GM23248 (cell line): ENCODE measurements around the gene TP53INP2. TPM values are rescaled to one million over a fixed set of nuclear protein-coding genes. Genes with fewer than 3 reads are reported as not detected.

ENCODE experiments used
- DNase-seq: peaks from one replicate; pipeline ENCODE4 v3.0.0-alpha.2; 2015
- H2AFZ ChIP-seq: fragments of 200-600 bp; sonication (generic); 2 replicates; pipeline ENCODE4 v1.6.1; 2016; ENCODE audit warnings: antibody characterized with exemption
- H3F3A ChIP-seq: fragments of 200-600 bp; sonication (generic); 2 replicates; pipeline ENCODE4 v1.6.1; 2016; ENCODE audit warnings: mild to moderate bottlenecking, antibody characterized with exemption, mixed run types; ENCODE audit not compliant: insufficient read depth
- H3K27ac ChIP-seq: fragments of 200-600 bp; sonication (generic); 2 replicates; pipeline ENCODE4 v1.5.1; 2016; ENCODE audit warnings: mild to moderate bottlenecking
- H3K27me3 ChIP-seq: fragments of 200-600 bp; sonication (generic); replicated peaks from 2 replicates; pipeline ENCODE4 v1.6.1; 2016; ENCODE audit warnings: mild to moderate bottlenecking; ENCODE audit not compliant: insufficient read depth
- H3K36me3 ChIP-seq: fragments of 200-600 bp; sonication (generic); 2 replicates; pipeline ENCODE4 v1.6.1; 2016; ENCODE audit warnings: low read depth, mild to moderate bottlenecking
- H3K4me1 ChIP-seq: fragments of 200-600 bp; sonication (generic); 2 replicates; pipeline ENCODE4 v1.6.1; 2016; ENCODE audit warnings: mild to moderate bottlenecking; ENCODE audit not compliant: insufficient read depth
- H3K4me2 ChIP-seq: fragments of 200-600 bp; sonication (generic); one replicate; pipeline ENCODE4 v1.6.1; 2016; ENCODE audit warnings: mild to moderate bottlenecking; ENCODE audit not compliant: unreplicated experiment
- H3K4me3 ChIP-seq: fragments of 200-600 bp; sonication (generic); 2 replicates; pipeline ENCODE4 v1.5.1; 2016; ENCODE audit warnings: mild to moderate bottlenecking
- H3K79me2 ChIP-seq: fragments of 200-600 bp; sonication (generic); 2 replicates; pipeline ENCODE4 v1.6.1; 2016; ENCODE audit warnings: mild to moderate bottlenecking; ENCODE audit not compliant: insufficient read depth
- H3K9ac ChIP-seq: fragments of 200-600 bp; sonication (generic); 2 replicates; pipeline ENCODE4 v1.6.1; 2016; ENCODE audit warnings: mild to moderate bottlenecking
- H3K9me2 ChIP-seq: fragments of 200-600 bp; sonication (generic); 2 replicates; pipeline ENCODE4 v1.6.1; 2016; ENCODE audit warnings: mixed run types, mild to moderate bottlenecking, moderate library complexity; ENCODE audit not compliant: insufficient read depth
- H3K9me3 ChIP-seq: fragments of 200-600 bp; sonication (generic); one replicate; pipeline ENCODE4 v1.6.1; 2017; ENCODE audit warnings: low read depth
- H4K20me1 ChIP-seq: fragments of 200-600 bp; sonication (generic); 2 replicates; pipeline ENCODE4 v1.6.0; 2016; ENCODE audit not compliant: insufficient read depth
- EZH2 ChIP-seq: fragments of 200-600 bp; sonication (generic); IDR thresholded peaks from 2 replicates; pipeline ENCODE4 v1.6.1; 2018; ENCODE audit warnings: antibody characterized with exemption, mild to moderate bottlenecking; ENCODE audit not compliant: insufficient read depth, poor library complexity, severe bottlenecking
- EZH2phosphoT487 ChIP-seq: fragments of 200-600 bp; sonication (generic); IDR thresholded peaks from 2 replicates; pipeline ENCODE4 v1.6.1; 2018; ENCODE audit warnings: antibody characterized with exemption, moderate library complexity, mild to moderate bottlenecking, low read depth; ENCODE audit not compliant: insufficient read depth
- WGBS, 2 experiments: methylation state at CpG; one replicate each; pipeline ENCODE4 v1.1.6; 2015 to 2017; ENCODE audit warnings: low lambda C conversion rate in 2 of 2, low coverage in 1 of 2; ENCODE audit errors: missing lambda C conversion rate in 2 of 2; 5-methylcytosine and 5-hydroxymethylcytosine counted together
- in situ Hi-C: fragments of 300-500 bp; cut with MboI; formaldehyde crosslinking; loops from 2 replicates; pipeline ENCODE4 v1.15.0; 2020
- polyA plus RNA-seq: library from polyadenylated mRNA; unstranded; fragments of >200 nt; fragmentation: Nextera tagmentation; extraction: Ambion mirVana; gene quantifications from 2 replicates; pipeline ENCODE4 v1.2.1, GENCODE V29; 2016
- total RNA-seq: library from RNA; depleted of rRNA; stranded (reverse); fragments of >200 nt; shearing (Covaris generic); gene quantifications from 2 replicates; pipeline ENCODE4 v1.2.3, GENCODE V29; 2014

The TP53INP2 gene
- total and polyA plus RNA-seq, 2 experiments from 2014 or later, result 3.9 to 4.4 TPM

- no peak overlapping the region for H3K27ac ChIP-seq
- in situ Hi-C loops, result no loop called here
- 94 to 98% methylated on average over 2 of the region's 2 CpGs for WGBS, 2 experiments
- no peak overlapping the region for H3K4me2 ChIP-seq
- no peak overlapping the region for H3K9ac ChIP-seq
- H3K9me2 ChIP-seq, result no peaks in the 10 kb centered on the region
- H2AFZ ChIP-seq, result no peak overlapping the region
- no peaks in the 10 kb centered on the region for H4K20me1 ChIP-seq
- peaks cover 62% of the 10 kb centered on the region for H3K36me3 ChIP-seq
- H3K9me3 ChIP-seq, result no peaks in the 10 kb centered on the region
- no peak overlapping the region for H3K4me3 ChIP-seq
- H3F3A ChIP-seq, result peaks cover 5% of the 10 kb centered on the region
- no peaks in the 10 kb centered on the region for H3K79me2 ChIP-seq
- peaks cover 6% of the 10 kb centered on the region for H3K4me1 ChIP-seq
- DNase-seq, result no peak
- TF ChIP-seq EZH2phosphoT487 (no peak), EZH2 (no peak)
- H3K27me3 ChIP-seq, result no peaks in the 10 kb centered on the region
These were observed 44.6 kb downstream of the TP53INP2 start for GRCh38 chr20:34748709-34749108.

- Histone ChIP-seq H3K4me2 (no peak overlapping the region), H3K27me3 (no peaks in the 10 kb centered on the region), H3F3A (peaks cover 23% of the 10 kb centered on the region), H3K4me1 (peaks cover 19% of the 10 kb centered on the region), H4K20me1 (no peaks in the 10 kb centered on the region), H3K9me3 (no peaks in the 10 kb centered on the region), H3K36me3 (peaks cover 46% of the 10 kb centered on the region), H3K9me2 (no peaks in the 10 kb centered on the region), H3K79me2 (no peaks in the 10 kb centered on the region), H3K9ac (no peak overlapping the region), H3K27ac (no peak overlapping the region), H2AFZ (no peak overlapping the region), H3K4me3 (no peak overlapping the region)
- DNase-seq, result no peak
- TF ChIP-seq EZH2, result no peak
- TF ChIP-seq EZH2phosphoT487, result no peak
- WGBS, 2 experiments, result 34 to 35% methylated on average over 2 of the region's 2 CpGs
- in situ Hi-C loops, result no loop called here
These were observed 46.3 kb downstream of the TP53INP2 start for GRCh38 chr20:34750484-34750883.

DNA sequence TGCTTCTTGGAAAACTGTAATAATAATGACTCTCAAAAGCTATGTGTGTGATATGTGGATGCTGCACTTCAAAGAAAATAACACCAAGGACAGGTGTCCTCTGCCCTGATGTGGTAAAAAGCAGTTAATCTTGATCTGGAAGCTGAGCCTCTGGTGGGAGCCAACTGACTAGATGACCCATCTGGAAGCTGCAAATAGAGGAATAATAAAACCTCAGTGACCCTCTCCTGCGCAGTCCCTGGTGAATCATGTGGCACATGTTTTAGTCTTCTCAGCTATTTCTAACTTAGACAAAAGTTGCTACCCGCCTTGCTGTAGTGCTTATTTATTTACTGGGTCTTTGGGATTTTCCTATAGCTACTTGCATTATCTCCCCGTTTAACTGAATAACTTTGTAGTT lies 47.3 kb downstream of the TP53INP2 start:
- H3K27me3 ChIP-seq, result no peaks in the 10 kb centered on the region
- 93 to 100% methylated on average over 3 of the region's 3 CpGs for WGBS, 2 experiments
- H3K27ac ChIP-seq, result no peak overlapping the region
- H3K9me3 ChIP-seq, result no peaks in the 10 kb centered on the region
- H3K4me2 ChIP-seq, result no peak overlapping the region
- H3F3A ChIP-seq, result peaks cover 30% of the 10 kb centered on the region
- TF ChIP-seq EZH2, result no peak
- TF ChIP-seq EZH2phosphoT487, result no peak
- peaks cover 42% of the 10 kb centered on the region for H3K36me3 ChIP-seq
- no peaks in the 10 kb centered on the region for H3K9me2 ChIP-seq
- H4K20me1 ChIP-seq, result no peaks in the 10 kb centered on the region
- no peak overlapping the region for H2AFZ ChIP-seq
- H3K4me3 ChIP-seq, result no peak overlapping the region
- no peaks in the 10 kb centered on the region for H3K79me2 ChIP-seq
- in situ Hi-C loops, result no loop called here
- peaks cover 19% of the 10 kb centered on the region for H3K4me1 ChIP-seq
- DNase-seq, result no peak
- no peak overlapping the region for H3K9ac ChIP-seq

DNA sequence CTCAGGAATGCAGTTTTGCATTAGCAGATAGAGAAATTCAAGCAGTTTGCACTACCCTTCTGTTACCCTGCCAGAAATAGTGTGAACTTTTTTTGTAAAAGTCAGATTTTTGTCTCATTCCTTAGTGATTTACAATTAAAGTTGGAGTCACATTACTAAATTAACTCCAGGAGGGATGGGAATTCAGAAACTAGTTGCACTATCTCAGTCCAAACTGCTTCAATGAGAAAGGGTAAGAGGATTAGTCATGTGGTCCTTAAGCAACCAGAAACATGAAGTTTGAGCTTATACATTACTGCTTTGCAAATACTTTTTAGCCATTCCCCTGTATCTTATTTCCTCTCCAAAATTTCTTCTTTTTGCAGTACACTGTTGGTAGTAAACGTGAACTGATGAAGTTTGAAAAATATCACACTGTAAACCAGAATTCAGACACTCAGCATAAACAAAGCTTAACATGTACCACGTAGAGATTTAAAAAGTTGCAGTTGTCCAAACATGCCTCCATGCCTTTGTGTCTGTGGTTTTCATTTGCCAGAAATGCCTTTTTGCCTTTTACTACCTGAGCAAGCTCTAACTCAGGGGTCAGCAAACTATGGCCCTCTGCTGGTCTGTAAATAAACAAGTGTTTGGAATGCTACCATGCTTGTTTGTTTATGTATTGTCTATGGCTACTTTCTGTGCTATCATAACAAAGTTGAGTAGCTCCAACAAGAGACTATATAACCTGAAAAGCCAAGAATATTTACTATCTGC lies 49.7 kb downstream of the TP53INP2 start:
- H3K79me2 ChIP-seq, result no peaks in the 10 kb centered on the region
- peaks cover 46% of the 10 kb centered on the region for H3K36me3 ChIP-seq
- peak overlapping the region; percentile 39 for H3K27ac ChIP-seq
- no peak overlapping the region for H3K9ac ChIP-seq
- no peaks in the 10 kb centered on the region for H3K27me3 ChIP-seq
- no peak for TF ChIP-seq EZH2phosphoT487
- no peak for TF ChIP-seq EZH2
- H3K4me2 ChIP-seq, result peak overlapping the region; percentile 6
- peaks cover 33% of the 10 kb centered on the region for H3F3A ChIP-seq
- peaks cover 19% of the 10 kb centered on the region for H3K4me1 ChIP-seq
- H3K4me3 ChIP-seq, result no peak overlapping the region
- in situ Hi-C loops, result no loop called here
- DNase-seq, result peak; percentile 69
- no peaks in the 10 kb centered on the region for H3K9me3 ChIP-seq
- H2AFZ ChIP-seq, result no peak overlapping the region
- no peaks in the 10 kb centered on the region for H4K20me1 ChIP-seq
- no peaks in the 10 kb centered on the region for H3K9me2 ChIP-seq
- 44 to 47% methylated on average over 2 of the region's 2 CpGs for WGBS, 2 experiments

- no peak overlapping the region for H3K9ac ChIP-seq
- 67 to 69% methylated on average over 4 of the region's 4 CpGs for WGBS, 2 experiments
- peaks cover 19% of the 10 kb centered on the region for H3K4me1 ChIP-seq
- in situ Hi-C loops, result no loop called here
- peak overlapping the region; percentile 39 for H3K27ac ChIP-seq
- H3K9me2 ChIP-seq, result no peaks in the 10 kb centered on the region
- no peaks in the 10 kb centered on the region for H3K79me2 ChIP-seq
- peaks cover 33% of the 10 kb centered on the region for H3F3A ChIP-seq
- no peak for TF ChIP-seq EZH2phosphoT487
- TF ChIP-seq EZH2, result no peak
- no peak for DNase-seq
- peaks cover 43% of the 10 kb centered on the region for H3K36me3 ChIP-seq
- H3K27me3 ChIP-seq, result no peaks in the 10 kb centered on the region
- no peak overlapping the region for H2AFZ ChIP-seq
- H3K4me3 ChIP-seq, result no peak overlapping the region
- no peaks in the 10 kb centered on the region for H4K20me1 ChIP-seq
- H3K9me3 ChIP-seq, result no peaks in the 10 kb centered on the region
- H3K4me2 ChIP-seq, result no peak overlapping the region
These were observed 50.5 kb downstream of the TP53INP2 start for GRCh38 chr20:34754611-34755010.
